Measurements from ENCODE around the gene ANKRD36C. TPM values are rescaled to one million over a fixed set of nuclear protein-coding genes. Genes with fewer than 3 reads are reported as not detected.

The ANKRD36C gene
- total and polyA plus RNA-seq, 9 of the 15 experiments (the other 6 are each of a cell fraction or from before 2014, with no cell fraction given): 4.4 to 51.6 (median 11.9) TPM

- H2AFZ ChIP-seq (ENCODE audit: low read depth, low read length): no peak overlapping the region
- no TSS peak for BruUV-seq (replicated peaks)
- no peaks in the 10 kb centered on the region for H3K36me3 ChIP-seq (ENCODE audit: control insufficient read depth, insufficient read depth, low read length)
- no peaks in the 10 kb centered on the region for H3K9me3 ChIP-seq (replicated peaks; ENCODE audit: control insufficient read depth, insufficient read depth, low read depth, low read length)
- H3K79me2 ChIP-seq (ENCODE audit: control insufficient read depth, insufficient read depth, low read length): no peaks in the 10 kb centered on the region
- H3K9ac ChIP-seq (ENCODE audit: insufficient read depth in 1 of 2, low read depth in 2 of 2, low read length in 2 of 2): no peak overlapping the region
- POLR2A ChIA-PET: interaction anchor here (0.6 kb wide), 1 partner anchor 12 kb away, joined by 3 read pairs; no protein-coding TSS in a partner anchor
- H3K4me2 ChIP-seq (ENCODE audit: insufficient read depth, low read length): no peak overlapping the region
- in situ Hi-C loops (cut with MboI) (no loop called here), intact Hi-C loops (cut with micrococcal nuclease) (no loop called here)
- FAIRE-seq: no peak
- H3K4me1 ChIP-seq (replicated peaks in 1 of 2; ENCODE audit: control insufficient read depth in 2 of 2, insufficient read depth in 2 of 2, low read length in 2 of 2): peaks cover 0 to 13% of the 10 kb centered on the region in 2 experiments; a peak in 2 of 5 replicates
- no peak overlapping the region for H3K4me3 ChIP-seq
- no peaks in the 10 kb centered on the region for H3K9me1 ChIP-seq (ENCODE audit: control insufficient read depth, insufficient read depth, low read length)
- TF ChIP-seq DACH1 (IDR thresholded peaks at IDR 0.05; ENCODE audit: partially characterized antibody) (no peak), SIX5 (IDR thresholded peaks at IDR 0.05; ENCODE audit: borderline replicate concordance in 1 of 2, insufficient read depth in 1 of 2, low read depth in 1 of 2, low read length in 2 of 2) (no peak), NR1H2 (CRISPR knock-in tag; IDR thresholded peaks at IDR 0.05) (no peak), CHAMP1 (IDR thresholded peaks at IDR 0.05) (no peak), IRF1 (CRISPR knock-in tag; IDR thresholded peaks at IDR 0.05; ENCODE audit: borderline replicate concordance) (no peak), TCF7L2 (IDR thresholded peaks at IDR 0.05; ENCODE audit: low read depth, low read length) (no peak), ZEB2 (IDR thresholded peaks at IDR 0.05) (no peak), GATAD2A (IDR thresholded peaks at IDR 0.05) (no peak), KAT8 (IDR thresholded peaks at IDR 0.05; ENCODE audit: low read depth) (no peak), PRDM10 (IDR thresholded peaks at IDR 0.05; ENCODE audit: partially characterized antibody) (no peak)
- TF ChIP-seq, protein P1, sequence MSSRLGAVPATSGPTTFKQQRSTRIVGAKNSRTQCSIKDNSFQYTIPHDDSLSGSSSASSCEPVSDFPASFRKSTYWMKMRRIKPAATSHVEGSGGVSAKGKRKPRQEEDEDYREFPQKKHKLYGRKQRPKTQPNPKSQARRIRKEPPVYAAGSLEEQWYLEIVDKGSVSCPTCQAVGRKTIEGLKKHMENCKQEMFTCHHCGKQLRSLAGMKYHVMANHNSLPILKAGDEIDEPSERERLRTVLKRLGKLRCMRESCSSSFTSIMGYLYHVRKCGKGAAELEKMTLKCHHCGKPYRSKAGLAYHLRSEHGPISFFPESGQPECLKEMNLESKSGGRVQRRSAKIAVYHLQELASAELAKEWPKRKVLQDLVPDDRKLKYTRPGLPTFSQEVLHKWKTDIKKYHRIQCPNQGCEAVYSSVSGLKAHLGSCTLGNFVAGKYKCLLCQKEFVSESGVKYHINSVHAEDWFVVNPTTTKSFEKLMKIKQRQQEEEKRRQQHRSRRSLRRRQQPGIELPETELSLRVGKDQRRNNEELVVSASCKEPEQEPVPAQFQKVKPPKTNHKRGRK (tag; IDR thresholded peaks at IDR 0.05): no peak
- TF ChIP-seq, protein P2, sequence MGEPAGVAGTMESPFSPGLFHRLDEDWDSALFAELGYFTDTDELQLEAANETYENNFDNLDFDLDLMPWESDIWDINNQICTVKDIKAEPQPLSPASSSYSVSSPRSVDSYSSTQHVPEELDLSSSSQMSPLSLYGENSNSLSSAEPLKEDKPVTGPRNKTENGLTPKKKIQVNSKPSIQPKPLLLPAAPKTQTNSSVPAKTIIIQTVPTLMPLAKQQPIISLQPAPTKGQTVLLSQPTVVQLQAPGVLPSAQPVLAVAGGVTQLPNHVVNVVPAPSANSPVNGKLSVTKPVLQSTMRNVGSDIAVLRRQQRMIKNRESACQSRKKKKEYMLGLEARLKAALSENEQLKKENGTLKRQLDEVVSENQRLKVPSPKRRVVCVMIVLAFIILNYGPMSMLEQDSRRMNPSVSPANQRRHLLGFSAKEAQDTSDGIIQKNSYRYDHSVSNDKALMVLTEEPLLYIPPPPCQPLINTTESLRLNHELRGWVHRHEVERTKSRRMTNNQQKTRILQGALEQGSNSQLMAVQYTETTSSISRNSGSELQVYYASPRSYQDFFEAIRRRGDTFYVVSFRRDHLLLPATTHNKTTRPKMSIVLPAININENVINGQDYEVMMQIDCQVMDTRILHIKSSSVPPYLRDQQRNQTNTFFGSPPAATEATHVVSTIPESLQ (CRISPR knock-in tag; IDR thresholded peaks at IDR 0.05): no peak
- CTCF ChIA-PET (ENCODE audit: low intra/inter-chr PET ratio): no interaction called here
- 18% methylated on average over 4 of the region's 4 CpGs for WGBS (ENCODE audit: insufficient coverage, low coverage, missing lambda C conversion rate)
- no peak overlapping the region for H3K27ac ChIP-seq (ENCODE audit: extremely low read depth, low read depth, low read length)
- no peak for DNase-seq (ENCODE audit: extremely low read depth in 1 of 4, low spot score in 3 of 4)
- no peak for ATAC-seq
- no peaks in the 10 kb centered on the region for H4K20me1 ChIP-seq (replicated peaks; ENCODE audit: control insufficient read depth, insufficient read depth, low read length)
- H3K27me3 ChIP-seq (ENCODE audit: control insufficient read depth in 2 of 2, insufficient read depth in 2 of 2, low read length in 2 of 2): no peaks in the 10 kb centered on the region; a peak in 1 of 5 replicates
Observed at GRCh38 chr2:96025194-96025492, 33.5 kb upstream of the ANKRD36C start.

Data from K562 (cell line).